Skeletal muscle satellite cell (primary cell): ENCODE measurements around the gene SP140L.
A peak's percentile ranks its signal among the peaks of the same experiment; 100 is the strongest.
"Not testable (repeated sequence)": the region's sequence is repeated elsewhere in the genome, so short reads cannot be mapped to it uniquely, and the experiment has no call there.

Experiments used
- H3K27me3 ChIP-seq: 2 replicates; pipeline ENCODE4 v1.7.0; 2013; ENCODE audit warnings: low read length; ENCODE audit not compliant: control insufficient read depth, insufficient read depth
- H3K36me3 ChIP-seq: 2 replicates; pipeline ENCODE4 v1.7.0; 2013; ENCODE audit warnings: mild to moderate bottlenecking, control low read depth, low read length; ENCODE audit not compliant: insufficient read depth
- H3K4me1 ChIP-seq: 2 replicates; pipeline ENCODE4 v1.7.0; 2013; ENCODE audit warnings: low read length; ENCODE audit not compliant: control insufficient read depth, insufficient read depth
- H3K4me2 ChIP-seq: 2 replicates; pipeline ENCODE4 v1.7.0; 2013; ENCODE audit warnings: mild to moderate bottlenecking, low read length
- H3K4me3 ChIP-seq: 2 replicates; pipeline ENCODE4 v1.7.0; 2013; ENCODE audit warnings: low read length
- H3K9ac ChIP-seq: 2 replicates; pipeline ENCODE4 v1.7.0; 2013; ENCODE audit warnings: mild to moderate bottlenecking, low read depth, low read length, moderate library complexity
- H3K9me3 ChIP-seq: replicated peaks from 2 replicates; pipeline ENCODE4 v1.7.0; 2013; ENCODE audit warnings: mild to moderate bottlenecking, control low read depth, low read length

The SP140L gene

DNA sequence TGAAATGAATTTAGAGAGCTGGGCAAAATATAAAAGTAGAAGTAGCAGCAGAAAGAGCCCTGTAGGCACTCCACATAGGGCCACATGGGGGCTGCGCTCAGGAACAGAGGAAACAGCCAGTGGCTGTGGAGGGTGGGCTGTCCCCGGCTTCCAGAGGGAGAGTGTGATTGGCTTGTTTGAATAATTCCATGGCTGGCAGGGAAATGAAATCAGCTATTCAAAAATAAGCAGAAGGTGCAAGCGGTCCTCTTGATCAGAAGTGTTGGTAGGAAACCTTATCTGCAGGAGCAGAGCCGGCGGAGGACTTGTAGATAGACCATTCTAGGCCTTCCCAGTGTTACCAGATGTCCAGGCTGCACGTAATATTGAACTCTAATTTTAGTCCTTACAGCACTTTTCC lies 71.7 kb downstream of the SP140L start:
- peaks cover 35% of the 10 kb centered on the region for H3K36me3 ChIP-seq
- H3K4me2 ChIP-seq, H3K9me3 ChIP-seq, H3K27me3 ChIP-seq, H3K9ac ChIP-seq, H3K4me3 ChIP-seq, H3K4me1 ChIP-seq: not testable (repeated sequence)

GRCh38 chr2:230400041-230400440 lies 73.0 kb downstream of the SP140L start:
- no peak overlapping the region for H3K4me3 ChIP-seq
- H3K4me2 ChIP-seq = no peak overlapping the region
- peaks cover 27% of the 10 kb centered on the region for H3K36me3 ChIP-seq
- no peaks in the 10 kb centered on the region for H3K9me3 ChIP-seq
- H3K27me3 ChIP-seq = no peaks in the 10 kb centered on the region
- no peak overlapping the region for H3K9ac ChIP-seq
- no peaks in the 10 kb centered on the region for H3K4me1 ChIP-seq

DNA sequence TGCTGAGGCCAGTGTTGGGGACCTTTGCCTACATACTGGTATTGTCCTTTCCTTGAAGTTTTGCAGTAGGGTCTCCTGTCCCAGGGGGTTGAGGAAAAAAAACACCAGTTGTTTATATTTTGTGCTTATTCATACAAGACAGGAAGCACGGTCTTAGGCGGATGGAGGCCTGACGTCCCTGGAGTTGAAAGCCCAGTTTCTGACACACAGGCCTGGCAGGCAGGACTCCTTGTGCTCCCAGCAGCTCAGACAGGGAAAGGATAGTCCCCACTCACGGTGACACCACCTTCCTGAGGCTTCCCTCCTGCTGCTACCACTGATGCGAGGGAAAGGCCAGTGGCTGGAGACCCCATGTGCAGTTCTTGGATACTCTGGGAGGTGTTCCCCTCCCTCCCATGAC lies 73.5 kb downstream of the SP140L start:
- Histone ChIP-seq H3K27me3 (no peaks in the 10 kb centered on the region), H3K36me3 (peaks cover 29% of the 10 kb centered on the region)

DNA sequence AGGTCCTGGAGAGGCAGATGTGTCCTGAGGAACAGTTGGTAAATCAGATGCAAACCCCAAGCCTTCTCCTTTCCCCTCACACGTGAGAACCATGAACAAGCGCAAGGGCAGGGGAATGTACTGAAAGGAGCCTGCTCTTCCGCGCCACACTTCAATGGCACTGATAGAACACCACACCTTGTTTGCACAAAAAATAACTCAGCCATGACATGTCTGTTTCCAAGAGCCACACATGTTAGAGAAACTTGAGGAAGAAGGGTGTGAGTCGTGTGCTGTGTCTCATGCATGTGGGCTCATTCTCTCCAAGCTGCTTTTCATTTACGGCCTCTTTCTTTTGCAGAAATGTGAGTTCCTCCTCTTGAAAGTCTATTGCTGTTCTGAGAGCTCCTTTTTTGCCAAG lies 74.0 kb downstream of the SP140L start:
- H3K4me2 ChIP-seq, H3K27me3 ChIP-seq, H3K4me3 ChIP-seq, H3K4me1 ChIP-seq, H3K9me3 ChIP-seq, H3K9ac ChIP-seq: not testable (repeated sequence)
- H3K36me3 ChIP-seq = peaks cover 31% of the 10 kb centered on the region

More for the DNA sequence above, 73.5 kb downstream of the SP140L start:
- H3K4me2 ChIP-seq = no peak overlapping the region
- H3K9me3 ChIP-seq = no peaks in the 10 kb centered on the region
- no peaks in the 10 kb centered on the region for H3K4me1 ChIP-seq
- H3K4me3 ChIP-seq = no peak overlapping the region
- H3K9ac ChIP-seq = no peak overlapping the region

DNA sequence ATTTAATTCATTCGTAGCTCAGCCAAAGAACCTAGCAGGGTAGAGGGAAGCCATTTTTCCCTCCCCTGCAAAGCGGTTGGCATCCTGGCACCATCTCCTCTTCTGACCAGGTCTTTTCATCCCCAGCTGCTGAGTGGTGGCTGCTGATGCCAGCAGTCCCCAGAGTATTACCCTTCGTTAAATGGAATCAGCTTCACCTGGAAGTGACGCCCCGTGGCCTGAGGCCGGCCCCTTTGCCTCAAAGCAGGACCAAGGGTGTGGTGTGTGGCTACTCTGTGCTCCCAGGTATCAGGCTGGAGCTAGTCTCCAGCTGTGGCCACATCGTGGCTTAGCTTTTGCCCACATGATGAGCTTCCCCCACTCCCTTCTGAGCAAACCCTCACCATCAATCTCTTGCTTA lies 76.8 kb downstream of the SP140L start:
- peaks cover 23% of the 10 kb centered on the region for H3K36me3 ChIP-seq
- H3K9ac ChIP-seq = no peak overlapping the region
- H3K4me3 ChIP-seq = no peak overlapping the region
- peaks cover 9% of the 10 kb centered on the region for H3K4me1 ChIP-seq
- H3K4me2 ChIP-seq = no peak overlapping the region
- H3K27me3 ChIP-seq = no peaks in the 10 kb centered on the region
- no peaks in the 10 kb centered on the region for H3K9me3 ChIP-seq

DNA sequence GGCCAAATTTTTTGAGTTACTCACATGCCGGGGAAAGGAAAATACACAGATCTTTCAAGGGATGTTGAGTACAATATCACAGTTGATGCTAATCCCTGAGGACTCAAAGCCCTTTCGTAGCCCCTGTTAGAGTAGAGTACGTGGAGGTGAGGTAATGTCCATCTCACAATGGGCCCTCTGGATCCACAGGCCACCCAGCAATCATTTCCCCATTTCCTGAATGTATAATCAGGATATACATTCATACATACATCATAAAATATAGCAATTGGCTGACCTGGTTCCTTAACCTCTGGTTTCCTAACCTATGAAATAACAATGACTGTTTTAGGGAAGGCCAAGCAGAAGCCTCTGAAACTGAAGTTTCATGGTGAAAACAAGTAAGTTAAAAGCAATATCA lies 78.8 kb downstream of the SP140L start:
- no peaks in the 10 kb centered on the region for H3K27me3 ChIP-seq
- H3K4me2 ChIP-seq = no peak overlapping the region
- peaks cover 12% of the 10 kb centered on the region for H3K4me1 ChIP-seq

GRCh38 chr2:230408244-230408842 lies 81.3 kb downstream of the SP140L start:
- Histone ChIP-seq H3K9ac (no peak overlapping the region), H3K27me3 (no peaks in the 10 kb centered on the region), H3K9me3 (no peaks in the 10 kb centered on the region), H3K36me3 (peaks cover 12% of the 10 kb centered on the region), H3K4me1 (peaks cover 22% of the 10 kb centered on the region), H3K4me2 (no peak overlapping the region), H3K4me3 (no peak overlapping the region)

More for the DNA sequence above, 78.8 kb downstream of the SP140L start:
- Histone ChIP-seq H3K4me3 (no peak overlapping the region), H3K9ac (no peak overlapping the region), H3K36me3 (peaks cover 17% of the 10 kb centered on the region), H3K9me3 (no peaks in the 10 kb centered on the region)

DNA sequence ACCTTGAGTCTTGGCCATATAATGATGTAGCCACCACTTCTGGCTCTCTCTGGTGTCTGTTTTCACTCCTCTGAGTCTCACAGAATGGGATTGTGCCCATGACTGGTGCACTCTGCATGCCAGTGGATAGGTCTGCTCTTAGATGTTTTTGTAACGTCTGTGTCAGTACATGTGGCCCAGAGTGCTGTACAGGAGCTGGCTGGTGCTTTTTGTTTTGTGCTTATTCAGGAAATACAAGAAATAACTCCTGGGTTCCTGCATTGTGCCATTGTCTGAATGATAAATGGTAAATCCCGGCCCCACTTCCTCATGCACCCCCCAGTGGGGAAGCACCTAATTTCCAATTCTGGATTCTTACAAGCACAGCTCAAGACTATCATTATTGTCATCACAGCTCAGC lies 82.3 kb downstream of the SP140L start:
- peaks cover 22% of the 10 kb centered on the region for H3K4me1 ChIP-seq
- H3K36me3 ChIP-seq, H3K4me3 ChIP-seq, H3K27me3 ChIP-seq, H3K9me3 ChIP-seq, H3K4me2 ChIP-seq, H3K9ac ChIP-seq: not testable (repeated sequence)

DNA sequence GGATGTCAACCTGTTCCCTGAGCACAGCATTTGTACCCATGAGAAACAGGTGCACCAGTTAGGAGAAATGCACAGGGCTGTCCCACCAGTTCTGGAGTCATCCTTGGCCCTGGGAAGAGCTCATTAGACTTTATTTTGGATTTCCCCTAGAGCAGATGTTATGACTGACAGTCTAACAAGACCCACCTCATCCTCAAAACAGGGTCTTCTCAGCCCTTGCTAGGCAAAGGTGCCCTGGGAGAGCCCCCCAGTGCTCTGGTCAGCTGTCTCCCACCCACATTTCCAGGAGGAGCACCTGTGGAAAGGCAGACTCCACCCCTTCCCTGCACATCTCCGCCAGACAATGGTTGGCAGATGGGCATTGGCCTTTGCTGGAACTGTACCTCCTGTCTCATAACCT lies 83.3 kb downstream of the SP140L start:
- Histone ChIP-seq H3K4me3 (no peak overlapping the region), H3K9me3 (no peaks in the 10 kb centered on the region), H3K36me3 (peaks cover 7% of the 10 kb centered on the region), H3K4me1 (peaks cover 22% of the 10 kb centered on the region), H3K9ac (no peak overlapping the region), H3K27me3 (no peaks in the 10 kb centered on the region), H3K4me2 (no peak overlapping the region)

GRCh38 chr2:230410861-230411569 lies 84.0 kb downstream of the SP140L start:
- Histone ChIP-seq H3K36me3 (peaks cover 3% of the 10 kb centered on the region), H3K9me3 (no peaks in the 10 kb centered on the region), H3K27me3 (no peaks in the 10 kb centered on the region), H3K4me3 (peak overlapping the region; percentile 78), H3K4me1 (peaks cover 28% of the 10 kb centered on the region), H3K9ac (peak overlapping the region; percentile 87), H3K4me2 (peak overlapping the region; percentile 91)

GRCh38 chr2:230411570-230412370 lies 84.8 kb downstream of the SP140L start:
- Histone ChIP-seq H3K36me3 (no peaks in the 10 kb centered on the region), H3K4me3 (peak overlapping the region; percentile 78), H3K4me1 (peaks cover 28% of the 10 kb centered on the region), H3K27me3 (no peaks in the 10 kb centered on the region), H3K4me2 (peak overlapping the region; percentile 91), H3K9ac (peak overlapping the region; percentile 87), H3K9me3 (no peaks in the 10 kb centered on the region)
